ENCODE data around the gene NABP2.
"Not testable (repeated sequence)": the region's sequence is repeated elsewhere in the genome, so short reads cannot be mapped to it uniquely, and the experiment has no call there.

Gene NABP2

GRCh38 chr12:56224102-56224701 is at the start of gene NABP2:
TSS of gene NABP2 (plus strand) at chr12:56224342. CDS start at chr12:56224857, 515 bp downstream.
- peak; percentile 67 to 83 for DNase-seq (ENCODE audit: low read depth in 2 of 2, low spot score in 1 of 2)

GRCh38 chr12:56178347-56178746 is 45.8 kb upstream of the NABP2 start:
- no peak for DNase-seq (ENCODE audit: low read depth in 2 of 2, low spot score in 1 of 2)

- no peak for DNase-seq (ENCODE audit: low read depth in 2 of 2, low spot score in 1 of 2)
Observed at GRCh38 chr12:56186957-56187356, 37.2 kb upstream of the NABP2 start.

GRCh38 chr12:56188131-56188777 is 35.9 kb upstream of the NABP2 start:
- DNase-seq (ENCODE audit: low read depth in 2 of 2, low spot score in 1 of 2), result no peak

- DNase-seq (ENCODE audit: low read depth in 2 of 2, low spot score in 1 of 2), result no peak
Observed at GRCh38 chr12:56188778-56189098, 35.4 kb upstream of the NABP2 start.

GRCh38 chr12:56189099-56189917 is 34.8 kb upstream of the NABP2 start, which contains the start of gene SMARCC2:
TSS of gene SMARCC2 (minus strand) at chr12:56189483. CDS start at chr12:56189461, 22 bp downstream.
- peak; percentile 56 to 68 for DNase-seq (ENCODE audit: low read depth in 2 of 2, low spot score in 1 of 2)

- DNase-seq (ENCODE audit: low read depth in 2 of 2, low spot score in 1 of 2), result peak; percentile 27 to 47
Observed at GRCh38 chr12:56189918-56190694, 34.0 kb upstream of the NABP2 start.

GRCh38 chr12:56190695-56191155 is 33.4 kb upstream of the NABP2 start:
- no peak for DNase-seq (ENCODE audit: low read depth in 2 of 2, low spot score in 1 of 2)

- DNase-seq (ENCODE audit: low read depth in 2 of 2, low spot score in 1 of 2), result no peak
Observed at GRCh38 chr12:56192582-56192981, 31.6 kb upstream of the NABP2 start.

- DNase-seq (ENCODE audit: low read depth in 2 of 2, low spot score in 1 of 2), result peak; percentile 38 to 54
Observed at GRCh38 chr12:56193025-56193578, 31.0 kb upstream of the NABP2 start.

GRCh38 chr12:56196818-56197550 is 27.2 kb upstream of the NABP2 start:
- DNase-seq (ENCODE audit: low read depth in 2 of 2, low spot score in 1 of 2), result not testable (repeated sequence)

GRCh38 chr12:56197921-56198635 is 26.1 kb upstream of the NABP2 start:
- DNase-seq (ENCODE audit: low read depth in 2 of 2, low spot score in 1 of 2), result no peak

GRCh38 chr12:56198836-56199235 is 25.3 kb upstream of the NABP2 start:
- DNase-seq (ENCODE audit: low read depth in 2 of 2, low spot score in 1 of 2), result no peak

GRCh38 chr12:56202366-56202765 is 21.8 kb upstream of the NABP2 start:
- no peak for DNase-seq (ENCODE audit: low read depth in 2 of 2, low spot score in 1 of 2)

- DNase-seq (ENCODE audit: low read depth in 2 of 2, low spot score in 1 of 2), result no peak
Observed at GRCh38 chr12:56202838-56203237, 21.3 kb upstream of the NABP2 start.

GRCh38 chr12:56204275-56204674 is 19.9 kb upstream of the NABP2 start:
- no peak for DNase-seq (ENCODE audit: low read depth in 2 of 2, low spot score in 1 of 2)

GRCh38 chr12:56205445-56205844 is 18.7 kb upstream of the NABP2 start:
- DNase-seq (ENCODE audit: low read depth in 2 of 2, low spot score in 1 of 2), result no peak

GRCh38 chr12:56206452-56207166 is 17.5 kb upstream of the NABP2 start:
- no peak for DNase-seq (ENCODE audit: low read depth in 2 of 2, low spot score in 1 of 2)

GRCh38 chr12:56208006-56208405 is 16.1 kb upstream of the NABP2 start:
- DNase-seq (ENCODE audit: low read depth in 2 of 2, low spot score in 1 of 2), result no peak
